Measurements from ENCODE around the gene CDHR3.
"Not testable (repeated sequence)": the region's sequence is repeated elsewhere in the genome, so short reads cannot be mapped to it uniquely, and the experiment has no call there.

The CDHR3 gene

DNA sequence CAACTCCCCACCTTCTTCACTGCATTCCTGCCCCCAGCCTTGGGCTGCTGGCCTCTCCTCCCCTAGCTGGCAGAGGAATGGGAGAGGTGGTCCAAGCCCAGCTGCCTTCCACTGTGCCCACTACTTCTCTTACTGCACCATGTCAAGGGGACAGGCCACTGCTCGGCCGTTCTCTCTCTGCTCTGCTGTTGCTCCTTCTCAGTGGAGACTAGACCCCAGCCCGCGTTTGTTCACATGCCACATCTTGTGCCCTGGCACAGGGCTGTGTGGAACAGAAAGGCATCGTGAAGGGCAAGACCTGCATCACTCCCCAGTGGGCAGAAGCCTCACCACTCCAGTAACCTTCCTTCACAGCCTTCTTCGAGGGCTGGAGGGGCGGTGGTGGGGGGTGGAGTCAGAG lies 711 bp upstream of the CDHR3 start:
- no peak for DNase-seq

DNA sequence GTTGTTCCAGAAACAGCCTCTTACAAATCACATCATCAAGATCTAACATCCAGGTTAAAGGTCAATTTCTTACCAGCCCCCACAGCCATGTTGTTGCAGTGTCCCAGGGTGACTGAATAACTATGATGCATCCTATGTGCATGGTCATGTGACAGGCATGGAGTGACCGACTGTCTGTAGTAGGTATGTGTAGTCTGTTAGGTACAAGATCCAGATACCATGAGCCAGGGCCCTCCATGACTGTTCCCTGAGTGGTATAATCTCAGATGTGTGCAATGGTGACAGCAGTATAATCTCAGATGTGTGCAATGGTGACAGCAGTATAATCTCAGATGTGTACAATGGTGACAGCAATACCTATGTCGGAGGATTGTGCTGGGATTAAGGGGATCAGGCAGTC lies 8.8 kb downstream of the CDHR3 start:
- DNase-seq: no peak

DNA sequence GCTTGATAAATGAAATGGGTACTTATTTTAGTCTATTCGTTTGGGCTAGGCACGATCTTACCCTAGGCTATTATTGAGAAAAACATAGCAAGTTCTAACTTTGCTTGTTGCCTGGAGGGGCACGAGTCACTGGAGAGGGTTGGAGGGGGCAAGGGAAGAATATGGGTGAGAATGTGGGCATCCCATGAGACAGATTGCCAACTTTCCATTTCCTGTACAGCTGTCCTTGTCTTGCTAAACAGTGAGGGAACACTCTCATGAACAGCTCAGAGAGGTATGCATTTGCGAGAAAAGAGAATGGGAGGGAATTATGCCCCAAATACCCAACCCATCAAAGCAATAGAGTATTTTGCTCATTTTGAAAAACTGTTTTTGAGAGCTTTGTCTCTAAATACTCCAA lies 9.2 kb downstream of the CDHR3 start:
- no peak for DNase-seq

DNA sequence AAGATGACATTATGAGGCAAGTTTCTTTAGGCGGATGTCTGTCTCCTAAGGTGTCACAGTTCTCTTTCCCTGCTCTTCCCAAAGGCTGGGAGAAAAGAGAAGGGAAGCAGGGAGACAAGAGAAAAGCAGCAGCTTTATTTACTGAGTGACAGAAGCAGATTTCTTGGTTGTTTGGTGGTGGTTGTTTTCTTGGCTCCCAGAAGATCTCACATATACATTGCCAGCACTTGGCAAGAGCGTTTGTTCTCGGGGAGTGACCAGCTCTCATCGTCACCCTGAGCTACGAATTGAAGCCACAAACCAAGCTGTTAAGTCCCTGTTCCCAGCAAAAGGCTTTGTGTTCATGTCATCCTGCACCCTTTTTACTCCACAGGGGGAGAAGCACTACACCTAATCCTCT lies 11.4 kb downstream of the CDHR3 start:
- no peak for DNase-seq

DNA sequence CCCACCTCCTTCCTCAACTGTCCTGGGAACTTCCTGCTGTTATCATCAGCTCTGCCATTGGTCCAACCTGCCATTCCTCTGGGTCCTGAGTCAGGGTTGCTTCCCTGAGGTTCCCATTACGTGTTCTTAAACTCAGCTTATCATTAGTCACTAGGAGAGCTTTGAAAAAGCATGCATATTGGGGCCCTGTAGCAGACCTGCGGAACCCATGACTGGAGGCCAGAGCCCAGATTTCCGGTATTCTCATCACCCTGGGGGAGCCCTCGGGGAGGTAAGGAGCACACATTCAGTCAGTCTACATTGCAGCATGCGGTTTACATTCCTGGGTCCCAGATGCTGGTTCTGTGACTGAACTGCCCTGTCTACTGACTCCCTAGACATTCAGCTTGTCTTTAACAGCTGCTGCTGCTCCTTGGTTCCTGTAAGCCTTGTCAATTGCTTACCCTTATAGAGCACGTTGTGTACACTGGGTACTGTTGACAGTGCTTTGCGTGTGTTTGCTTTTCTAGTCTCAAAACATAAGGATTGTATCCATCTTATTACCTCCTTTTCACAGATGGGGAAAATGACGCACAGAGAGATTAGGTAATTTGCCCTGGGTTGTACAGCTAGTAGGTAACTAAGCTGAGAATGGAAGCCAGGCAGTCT lies 12.8 kb downstream of the CDHR3 start:
- DNase-seq: no peak

DNA sequence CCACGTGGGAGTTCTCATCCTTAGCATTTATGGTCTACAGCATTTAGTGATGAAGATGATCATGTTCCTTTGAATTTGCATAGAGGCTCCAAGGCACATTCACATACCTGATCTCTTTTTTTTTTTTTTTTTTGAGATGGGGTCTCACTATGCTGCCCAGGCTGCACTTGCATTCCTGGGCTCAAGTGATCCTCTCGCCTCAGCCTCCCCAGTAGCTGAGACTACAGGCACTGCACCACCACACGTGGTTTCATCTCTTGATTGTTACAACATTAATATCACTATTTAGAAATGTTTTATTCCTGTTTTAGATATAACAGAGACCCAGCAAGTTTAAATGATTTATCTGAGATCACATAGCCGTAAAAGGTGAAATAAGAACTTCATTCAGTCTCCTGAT lies 13.8 kb downstream of the CDHR3 start:
- no peak for DNase-seq

DNA sequence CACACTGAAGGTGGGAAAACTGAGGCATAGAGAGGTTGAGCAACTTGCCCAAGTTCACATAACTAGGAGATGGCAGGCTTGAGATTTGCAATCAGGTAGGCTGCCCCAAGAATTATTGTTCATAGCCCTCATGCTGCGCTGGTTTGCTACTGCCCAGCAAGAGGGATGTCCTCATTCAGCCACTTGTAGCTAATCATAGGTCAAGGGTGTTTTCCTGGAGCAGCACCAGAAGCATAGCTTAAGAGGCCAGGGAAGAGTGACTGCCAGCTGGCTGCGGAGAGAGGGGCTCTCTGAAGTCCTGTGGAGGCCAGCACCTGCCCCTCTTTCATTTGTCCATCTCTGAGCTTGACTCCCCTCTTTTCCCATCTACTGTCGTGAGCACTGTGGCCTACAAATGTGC lies 15.0 kb downstream of the CDHR3 start:
- no peak for DNase-seq

DNA sequence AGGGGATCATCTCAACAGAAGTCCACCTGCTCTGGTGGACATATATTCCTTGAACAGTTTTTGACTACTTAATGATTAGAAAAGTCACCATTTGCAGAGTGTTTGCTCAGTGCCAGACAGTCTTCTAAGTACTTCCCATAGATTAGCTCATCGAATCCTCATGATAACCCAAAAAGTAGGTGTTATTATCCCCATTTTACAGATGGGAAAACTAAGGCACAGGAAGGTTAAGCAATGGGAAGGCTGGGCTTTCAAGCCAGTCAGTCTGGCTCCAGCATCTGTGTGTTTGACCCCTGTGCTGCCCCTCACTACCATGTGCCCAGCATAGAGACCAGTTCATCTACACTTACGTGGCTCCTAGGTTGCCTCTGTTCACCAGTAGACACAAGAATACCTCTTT lies 15.9 kb downstream of the CDHR3 start:
- no peak for DNase-seq

DNA sequence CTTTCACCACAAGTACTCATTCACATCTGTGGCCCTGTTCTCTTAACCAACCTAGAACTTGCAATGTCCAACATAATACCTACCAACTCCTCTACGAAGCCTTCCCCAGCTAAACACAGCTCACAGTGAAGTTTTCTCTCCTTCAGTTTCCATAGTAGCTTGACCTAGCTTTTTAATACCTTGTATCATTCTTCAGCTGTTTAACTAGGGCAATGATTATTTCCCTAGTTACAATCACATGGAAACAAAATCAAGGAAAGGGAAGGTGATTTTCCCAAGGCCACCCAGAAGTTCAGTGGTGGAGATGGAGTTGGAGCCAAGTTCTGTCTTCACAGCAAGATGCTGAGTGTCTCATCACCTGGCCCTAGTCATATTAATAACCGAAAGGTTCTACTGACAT lies 16.3 kb downstream of the CDHR3 start:
- no peak for DNase-seq

DNA sequence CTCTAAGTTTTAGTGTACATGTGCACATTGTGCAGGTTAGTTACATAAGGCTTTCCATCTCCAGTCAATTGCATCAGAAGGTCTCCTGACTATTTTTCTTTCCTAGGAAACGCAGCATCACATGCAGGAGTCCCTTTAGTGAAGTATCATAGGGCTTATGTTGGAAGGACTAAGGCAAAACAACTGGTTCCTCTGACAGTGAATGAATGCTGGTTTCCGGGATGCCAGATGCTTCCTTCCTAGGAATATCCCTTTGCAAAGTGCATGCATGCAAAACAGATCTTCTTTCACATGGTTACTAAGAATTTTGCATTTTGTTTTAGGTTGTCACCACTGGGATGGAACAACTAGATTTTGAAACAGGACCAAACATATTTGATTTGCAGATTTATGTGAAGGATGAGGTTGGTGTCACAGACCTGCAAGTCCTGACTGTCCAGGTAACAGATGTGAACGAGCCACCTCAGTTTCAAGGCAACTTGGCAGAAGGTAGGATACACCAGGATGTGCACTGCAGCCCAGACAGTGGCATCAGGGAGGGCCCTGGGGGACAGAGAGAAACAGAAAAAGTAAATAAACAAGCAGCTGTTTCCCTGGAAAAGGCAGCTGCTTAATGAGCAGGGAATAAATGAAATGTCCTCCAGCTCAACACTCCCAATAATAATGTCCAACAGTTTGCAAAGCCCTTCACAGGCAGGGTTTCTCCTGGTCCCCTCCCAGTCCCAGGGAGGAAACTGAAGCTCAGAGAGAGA lies 17.8 kb downstream of the CDHR3 start:
- no peak for DNase-seq

DNA sequence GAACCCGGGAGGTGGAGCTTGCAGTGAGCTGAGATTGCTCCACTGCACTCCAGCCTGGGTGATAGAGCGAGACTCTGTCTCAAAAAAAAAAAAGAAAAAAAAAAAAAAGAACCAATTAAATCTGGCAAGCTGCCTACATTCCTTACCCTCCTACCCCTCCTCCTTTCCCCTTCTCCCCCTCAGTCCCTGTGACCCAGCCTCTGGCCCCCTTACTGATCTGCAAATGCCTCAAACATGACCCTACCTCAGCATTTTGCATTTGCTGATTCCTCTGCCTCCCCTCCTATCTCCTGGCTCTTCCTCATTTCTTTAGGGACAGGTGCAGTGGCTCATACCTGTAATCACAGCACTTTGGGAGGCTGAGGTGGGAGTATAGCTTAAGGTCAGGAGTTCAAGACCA lies 19.3 kb downstream of the CDHR3 start:
- no peak for DNase-seq

DNA sequence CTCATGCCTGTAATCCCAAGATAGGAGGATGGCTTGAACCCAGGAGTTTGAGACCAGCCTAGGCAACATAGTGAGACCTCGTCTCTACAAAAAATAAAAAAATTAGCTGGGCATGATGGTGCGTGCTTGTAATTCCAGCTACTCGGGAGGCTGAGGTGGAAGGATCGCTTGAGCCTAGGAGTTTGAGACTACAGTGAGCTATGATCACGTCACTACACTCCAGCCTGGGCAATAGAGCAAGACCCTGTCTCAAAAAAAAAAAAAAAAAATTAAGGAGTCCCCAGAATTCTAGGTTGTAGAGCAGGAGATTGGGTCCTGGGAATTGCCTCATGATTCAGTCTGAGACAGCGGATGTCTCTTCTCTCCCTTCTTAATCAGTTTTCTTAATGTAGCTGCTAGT lies 21.7 kb downstream of the CDHR3 start:
- DNase-seq: not testable (repeated sequence)

DNA sequence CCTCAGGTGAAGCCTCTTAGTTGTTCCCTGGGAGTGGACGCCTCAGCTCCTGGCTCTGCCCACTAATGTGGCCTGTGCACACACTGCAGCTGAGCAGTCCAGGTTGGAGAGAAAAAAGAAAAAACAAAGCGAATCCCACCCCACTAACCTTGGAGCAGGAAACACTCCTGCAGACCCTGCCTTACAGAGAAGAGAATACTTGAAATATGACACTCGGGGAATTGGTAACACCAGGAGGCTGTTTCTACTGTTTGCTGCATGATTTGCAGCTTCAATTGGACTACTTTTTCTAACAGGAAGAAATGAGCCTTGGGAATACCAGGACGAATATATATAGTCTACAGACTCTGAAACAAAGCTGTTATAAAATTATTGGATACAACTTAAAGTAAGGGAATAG lies 22.2 kb downstream of the CDHR3 start:
- no peak for DNase-seq

DNA sequence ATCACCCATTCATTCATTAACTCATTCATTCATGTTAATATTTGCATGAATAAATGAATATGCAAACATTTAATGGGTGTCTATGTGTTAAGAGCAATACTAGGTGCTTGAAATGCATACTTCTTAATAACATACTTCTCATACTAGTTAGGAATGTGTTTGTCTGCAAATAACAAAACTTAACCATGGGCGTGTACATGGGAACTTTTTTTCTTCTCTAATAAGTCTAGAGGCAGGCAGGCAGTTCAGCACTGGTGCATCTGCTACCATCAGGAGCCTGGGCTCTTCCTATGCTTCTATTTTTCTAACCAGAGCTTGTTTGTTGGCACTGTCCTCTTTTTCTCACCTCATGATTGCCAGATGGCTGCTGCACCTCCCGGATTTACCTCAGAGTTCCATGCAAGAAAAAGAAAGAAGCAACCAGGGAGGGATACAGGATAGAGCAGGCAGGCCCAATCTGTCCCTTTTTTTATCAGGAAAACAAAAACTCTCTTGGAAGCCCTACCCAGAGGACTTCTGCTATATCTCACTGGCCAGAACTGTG lies 22.7 kb downstream of the CDHR3 start:
- DNase-seq: no peak

DNA sequence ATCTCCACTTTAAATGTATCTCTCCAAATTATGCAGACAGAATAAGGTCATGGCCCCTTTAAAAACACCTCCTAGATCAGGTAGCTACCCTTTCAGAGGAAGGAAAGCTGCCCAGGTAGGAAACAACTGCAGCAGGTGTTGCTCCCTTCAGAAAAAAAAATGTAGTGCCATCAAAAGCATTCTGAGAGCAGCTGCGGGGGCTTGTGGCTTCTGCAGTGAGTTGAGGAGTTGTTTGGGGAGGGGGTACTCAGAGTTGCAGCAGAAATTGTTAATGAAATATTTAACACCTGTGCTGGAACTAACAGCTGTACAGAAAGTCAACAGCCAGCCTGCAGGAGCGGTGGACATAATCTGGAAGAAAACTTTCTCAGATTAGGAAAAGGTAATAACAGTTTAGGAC lies 24.0 kb downstream of the CDHR3 start:
- DNase-seq: no peak

DNA sequence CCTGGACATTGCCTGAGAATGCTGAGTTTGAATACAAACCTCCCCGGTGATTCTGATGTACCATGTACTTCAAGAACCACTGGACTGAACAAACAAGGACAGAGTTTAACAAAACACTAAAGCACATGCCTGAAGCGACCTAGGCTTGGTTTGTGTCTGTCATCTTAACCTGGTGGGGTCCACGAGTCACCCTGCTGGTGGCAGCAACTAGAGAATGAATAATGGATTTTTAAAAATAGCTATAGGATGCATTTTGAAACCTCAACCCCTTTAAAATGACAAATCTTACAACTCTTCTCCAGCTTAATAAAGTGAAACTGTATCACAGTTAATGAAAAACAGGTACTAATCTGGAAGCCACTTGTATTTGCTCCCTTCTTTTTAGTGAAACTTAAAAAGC lies 25.2 kb downstream of the CDHR3 start:
- DNase-seq: no peak

DNA sequence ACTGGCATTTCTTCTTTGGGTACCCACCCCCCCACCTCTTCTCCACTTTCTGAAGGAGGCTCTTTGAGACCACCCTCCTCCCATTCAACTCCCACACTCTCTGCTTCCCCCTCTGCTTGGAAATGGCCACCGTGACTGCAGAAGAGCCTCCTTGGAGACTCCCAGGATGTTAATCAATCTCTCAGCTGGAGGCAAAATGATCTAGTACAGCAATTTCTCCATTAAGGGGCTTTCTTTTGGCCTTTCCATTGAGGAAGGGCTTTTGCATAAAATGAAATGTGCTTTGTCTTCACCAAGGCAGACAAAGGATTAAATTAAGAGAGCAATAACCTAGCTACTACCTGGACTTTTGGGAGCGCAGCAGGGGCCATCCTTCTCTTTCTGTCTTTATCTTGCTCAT lies 26.1 kb downstream of the CDHR3 start:
- DNase-seq: no peak

DNA sequence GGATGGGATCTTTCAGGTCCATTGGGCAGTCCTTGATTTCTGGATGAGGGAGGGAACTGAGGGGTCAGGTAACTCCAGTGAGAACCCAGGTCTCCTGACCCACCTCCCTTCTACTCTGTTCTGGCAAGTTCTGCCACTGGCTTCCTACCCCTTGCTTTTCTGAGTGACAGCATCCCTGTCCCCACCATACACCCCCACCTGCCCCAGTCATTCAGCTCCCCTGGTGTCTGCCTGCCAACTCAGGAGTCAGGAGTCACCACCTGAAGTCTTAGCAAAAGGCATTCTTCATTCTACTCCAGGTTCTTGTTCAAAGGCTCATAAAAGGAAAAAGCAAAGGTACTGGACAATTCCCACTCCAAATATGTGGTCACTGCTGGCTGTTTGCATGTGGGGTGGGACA lies 26.6 kb downstream of the CDHR3 start:
- DNase-seq: no peak

DNA sequence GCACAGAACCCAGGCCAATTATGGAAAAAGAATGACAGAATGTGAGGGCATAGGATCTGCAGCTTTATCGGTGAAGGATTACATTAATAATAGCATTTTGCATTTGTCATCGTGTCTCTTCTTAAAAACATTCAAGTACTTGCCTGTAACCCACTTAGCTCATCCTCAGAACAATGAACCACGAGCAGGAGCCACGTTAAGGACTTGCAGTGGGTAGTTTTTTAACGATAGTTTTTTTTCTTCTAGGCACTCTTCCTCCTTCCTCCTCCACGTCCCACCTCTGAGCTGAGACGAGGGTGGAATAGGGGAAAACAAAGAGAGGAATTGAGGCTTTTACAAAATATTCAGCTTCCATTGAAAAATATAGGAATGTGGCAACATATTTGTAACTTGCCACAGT lies 27.1 kb downstream of the CDHR3 start:
- DNase-seq: no peak

DNA sequence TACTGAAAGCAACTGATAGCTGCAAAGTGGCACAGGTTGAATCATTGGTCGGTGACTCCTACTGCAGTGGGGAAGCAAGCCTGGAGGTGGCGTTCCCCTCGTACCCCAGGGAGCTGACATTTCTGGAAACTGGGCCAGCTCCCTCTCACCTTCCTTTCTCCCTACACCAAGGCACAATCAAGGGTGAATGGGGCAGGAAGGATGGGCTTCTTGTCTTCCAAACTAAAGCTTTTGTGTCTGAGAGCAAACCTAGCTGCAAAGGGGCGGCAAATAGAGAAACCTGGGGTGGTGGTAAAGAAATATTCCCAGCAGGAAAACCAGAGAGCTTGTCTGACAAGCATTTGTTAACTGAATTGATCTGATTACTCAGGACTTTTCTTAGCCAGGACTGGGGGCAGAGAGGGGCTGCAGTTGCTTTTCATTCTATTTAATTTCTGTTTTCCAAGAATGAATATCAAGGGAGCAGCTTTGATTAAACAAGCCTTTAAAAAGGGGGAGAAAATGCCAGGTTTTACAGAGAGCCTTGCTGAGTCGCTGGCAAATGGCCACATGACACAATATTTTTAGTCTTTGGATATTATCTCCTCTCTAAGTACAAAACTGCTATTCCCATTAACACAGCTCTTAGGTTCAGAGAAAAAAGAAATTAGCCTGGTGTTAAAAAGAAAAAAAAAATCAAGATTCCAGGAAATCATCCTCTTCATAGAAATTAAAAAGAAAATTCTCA lies 27.8 kb downstream of the CDHR3 start:
- no peak for DNase-seq

DNA sequence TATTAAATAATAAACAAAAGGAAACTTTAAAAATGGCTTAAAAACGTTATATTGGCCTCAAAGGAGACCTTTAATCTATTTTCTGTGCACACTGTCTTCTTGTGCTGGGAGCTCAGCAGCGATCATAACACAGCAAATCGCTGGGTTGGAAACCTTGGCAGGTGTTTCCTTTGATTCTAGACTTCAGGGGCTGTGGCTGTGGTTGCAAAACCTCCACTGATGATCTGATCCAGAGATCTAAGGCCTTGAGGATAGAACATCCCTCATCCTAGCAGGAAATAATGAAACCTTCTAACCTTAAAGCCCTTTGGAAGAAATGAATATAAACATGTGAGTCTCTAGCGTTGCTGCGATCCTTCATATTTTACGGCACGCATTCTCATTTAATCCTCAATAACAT lies 29.8 kb downstream of the CDHR3 start:
- no peak for DNase-seq

DNA sequence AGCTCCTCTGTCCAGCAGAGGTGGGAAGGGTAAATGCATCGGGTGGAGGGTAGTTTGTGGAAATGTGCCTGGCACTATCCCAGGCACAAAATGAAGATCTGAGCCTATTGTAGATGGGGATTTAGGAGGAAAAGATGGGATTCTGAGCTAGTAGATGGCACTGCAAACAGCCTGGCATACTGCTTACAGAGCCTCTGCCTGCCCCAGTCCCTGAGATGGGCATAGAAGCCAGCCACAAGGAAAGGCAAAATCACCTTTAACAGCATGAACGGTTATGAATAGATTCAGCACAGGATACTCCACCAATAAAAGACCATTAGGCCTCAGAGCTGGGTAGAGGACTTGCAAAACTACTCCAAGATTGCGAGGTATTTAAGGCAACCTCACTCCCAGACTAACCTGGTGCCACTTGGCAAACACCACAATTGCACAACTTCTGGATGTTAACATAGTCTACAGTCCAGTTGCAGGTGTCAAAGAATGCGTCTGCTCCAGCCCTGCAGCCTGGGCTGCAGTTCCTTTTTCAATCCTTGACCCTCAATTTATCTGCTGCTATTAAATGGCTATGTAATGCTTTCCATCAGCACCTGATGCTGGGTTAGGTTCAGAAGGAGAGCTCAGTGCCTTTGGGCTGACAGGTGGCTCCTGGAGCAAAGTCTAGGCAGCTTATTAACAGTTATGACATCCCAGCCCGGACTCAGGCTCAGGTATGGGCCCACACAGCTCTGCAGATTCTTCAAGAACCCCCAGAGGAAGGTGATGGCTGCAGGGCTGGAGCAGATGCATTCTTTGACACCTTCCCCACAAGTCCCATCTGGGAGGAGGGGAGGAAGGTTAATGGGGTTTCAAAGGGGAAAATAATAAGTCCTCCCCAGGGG lies 34.0 kb downstream of the CDHR3 start:
- DNase-seq: no peak

DNA sequence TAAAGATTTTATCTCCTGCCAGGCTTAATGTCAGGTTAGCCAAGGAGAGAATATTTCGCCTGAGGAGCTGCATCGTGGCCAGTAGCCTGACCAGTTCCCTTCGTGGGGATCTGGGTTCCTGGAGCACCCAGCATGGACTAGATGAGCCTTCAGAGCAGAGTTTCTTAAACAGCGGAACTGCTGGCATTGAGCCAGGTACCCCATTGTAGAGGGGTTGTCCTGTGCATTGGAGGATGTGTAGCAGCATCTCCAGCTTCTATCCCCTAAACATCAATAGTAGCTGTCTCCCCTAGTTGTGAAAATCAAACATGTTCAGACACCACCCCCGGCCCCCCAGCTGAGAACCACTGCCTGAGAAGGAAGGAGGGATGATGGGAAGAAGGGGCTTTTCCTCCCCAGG lies 36.2 kb downstream of the CDHR3 start:
- no peak for DNase-seq

Data from activated T-cell treated with anti-CD3 and anti-CD28 coated beads for 4 hours (primary cell).